ENCODE data around the gene ADCY4. TPM values are rescaled to one million over a fixed set of nuclear protein-coding genes. Genes with fewer than 3 reads are reported as not detected.

The ADCY4 gene
- total RNA-seq, 4 donors from 2014 or later, result 13.3 to 40.5 (median 22.6) TPM

DNA sequence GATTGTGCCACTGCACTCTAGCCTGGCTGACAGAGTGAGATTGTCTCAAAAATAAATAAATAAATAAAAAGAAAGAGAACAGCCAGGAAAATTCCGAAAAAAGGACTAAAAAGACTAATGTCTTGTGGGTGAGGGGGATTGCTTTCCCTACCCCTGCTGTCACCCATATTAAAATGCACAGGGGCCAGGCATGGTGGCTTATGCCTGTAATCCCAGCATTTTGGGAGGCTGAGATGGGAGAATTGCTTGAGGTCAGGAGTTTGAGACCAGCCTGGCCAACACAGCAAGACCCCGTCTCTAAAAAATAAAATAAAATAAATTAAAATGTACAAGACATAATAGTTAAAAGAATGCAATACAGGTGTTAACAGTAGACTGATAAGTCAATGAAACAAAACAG is 41.3 kb downstream of the ADCY4 start:
- H3K27ac ChIP-seq, result no peak overlapping the region
- no peak overlapping the region for H3K4me3 ChIP-seq
- H3K36me3 ChIP-seq, result peaks cover 0 to 64% of the 10 kb centered on the region in 2 donors
- no peak for ATAC-seq
- WGBS, 2 donors (ENCODE audit: low coverage in 1 of 2), result 86% methylated on average over 2 of the region's 2 CpGs; no CpG with 5 or more reads in 1 of the 2 donors
- TF ChIP-seq, protein P1, sequence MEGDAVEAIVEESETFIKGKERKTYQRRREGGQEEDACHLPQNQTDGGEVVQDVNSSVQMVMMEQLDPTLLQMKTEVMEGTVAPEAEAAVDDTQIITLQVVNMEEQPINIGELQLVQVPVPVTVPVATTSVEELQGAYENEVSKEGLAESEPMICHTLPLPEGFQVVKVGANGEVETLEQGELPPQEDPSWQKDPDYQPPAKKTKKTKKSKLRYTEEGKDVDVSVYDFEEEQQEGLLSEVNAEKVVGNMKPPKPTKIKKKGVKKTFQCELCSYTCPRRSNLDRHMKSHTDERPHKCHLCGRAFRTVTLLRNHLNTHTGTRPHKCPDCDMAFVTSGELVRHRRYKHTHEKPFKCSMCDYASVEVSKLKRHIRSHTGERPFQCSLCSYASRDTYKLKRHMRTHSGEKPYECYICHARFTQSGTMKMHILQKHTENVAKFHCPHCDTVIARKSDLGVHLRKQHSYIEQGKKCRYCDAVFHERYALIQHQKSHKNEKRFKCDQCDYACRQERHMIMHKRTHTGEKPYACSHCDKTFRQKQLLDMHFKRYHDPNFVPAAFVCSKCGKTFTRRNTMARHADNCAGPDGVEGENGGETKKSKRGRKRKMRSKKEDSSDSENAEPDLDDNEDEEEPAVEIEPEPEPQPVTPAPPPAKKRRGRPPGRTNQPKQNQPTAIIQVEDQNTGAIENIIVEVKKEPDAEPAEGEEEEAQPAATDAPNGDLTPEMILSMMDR (IDR thresholded peaks at IDR 0.05), result no peak
- TF ChIP-seq POLR2AphosphoS5 (IDR thresholded peaks at IDR 0.05), result no peak
- TF ChIP-seq POLR2A (IDR thresholded peaks at IDR 0.05), result no peak
- TF ChIP-seq EP300 (IDR thresholded peaks at IDR 0.05), result no peak
- H3K9me3 ChIP-seq, result no peaks in the 10 kb centered on the region
- peaks cover 0 to 21% (median 0%) of the 10 kb centered on the region in 3 donors for H3K4me1 ChIP-seq
- H3K27me3 ChIP-seq, result no peaks in the 10 kb centered on the region

DNA sequence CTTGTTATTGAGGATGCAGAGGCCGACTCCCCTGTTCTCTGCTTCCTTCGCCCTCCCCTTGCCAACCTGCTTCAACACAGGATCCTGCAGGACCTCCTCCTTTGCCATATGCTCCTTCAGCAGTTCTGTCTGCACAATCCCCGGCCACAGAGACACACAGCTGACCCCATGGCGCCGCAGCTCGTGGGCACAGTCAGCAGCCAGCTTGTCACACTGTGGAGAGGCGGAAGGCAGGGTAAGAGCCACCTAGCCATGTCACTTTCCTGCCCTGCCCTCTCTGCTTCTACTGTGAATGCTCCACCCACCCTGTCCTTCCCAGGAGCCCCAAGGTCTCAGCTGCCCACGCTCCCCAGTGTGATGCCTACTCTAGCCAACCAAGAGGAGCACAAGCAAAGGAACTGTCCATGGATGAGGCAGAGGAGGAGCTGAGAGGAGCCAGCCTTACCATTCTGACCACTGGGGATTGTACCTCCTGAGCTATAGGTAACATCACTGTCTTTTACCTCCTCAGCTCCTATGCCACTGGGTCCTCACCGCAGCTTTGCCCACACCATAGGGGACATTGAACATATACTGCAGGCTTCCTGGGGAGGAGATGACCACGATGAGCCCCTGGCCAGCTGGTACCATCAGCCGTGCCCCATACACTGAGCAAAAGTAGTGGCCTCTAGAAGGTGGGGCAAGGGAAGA is 42.6 kb downstream of the ADCY4 start:
- WGBS, 2 donors (ENCODE audit: low coverage in 1 of 2), result 90 to 100% methylated on average over 1 to 2 of the region's 11 CpGs
- Histone ChIP-seq H3K4me3 (no peak overlapping the region), H3K27ac (no peak overlapping the region), H3K36me3 (peaks cover 0 to 64% of the 10 kb centered on the region in 2 donors), H3K9me3 (no peaks in the 10 kb centered on the region), H3K4me1 (peaks cover 0 to 10% (median 0%) of the 10 kb centered on the region in 3 donors), H3K27me3 (no peaks in the 10 kb centered on the region)
- no peak for TF ChIP-seq POLR2A (IDR thresholded peaks at IDR 0.05)
- TF ChIP-seq, protein P1 (IDR thresholded peaks at IDR 0.05), result no peak
- no peak for TF ChIP-seq POLR2AphosphoS5 (IDR thresholded peaks at IDR 0.05)
- no peak for TF ChIP-seq EP300 (IDR thresholded peaks at IDR 0.05)
- no peak for ATAC-seq

DNA sequence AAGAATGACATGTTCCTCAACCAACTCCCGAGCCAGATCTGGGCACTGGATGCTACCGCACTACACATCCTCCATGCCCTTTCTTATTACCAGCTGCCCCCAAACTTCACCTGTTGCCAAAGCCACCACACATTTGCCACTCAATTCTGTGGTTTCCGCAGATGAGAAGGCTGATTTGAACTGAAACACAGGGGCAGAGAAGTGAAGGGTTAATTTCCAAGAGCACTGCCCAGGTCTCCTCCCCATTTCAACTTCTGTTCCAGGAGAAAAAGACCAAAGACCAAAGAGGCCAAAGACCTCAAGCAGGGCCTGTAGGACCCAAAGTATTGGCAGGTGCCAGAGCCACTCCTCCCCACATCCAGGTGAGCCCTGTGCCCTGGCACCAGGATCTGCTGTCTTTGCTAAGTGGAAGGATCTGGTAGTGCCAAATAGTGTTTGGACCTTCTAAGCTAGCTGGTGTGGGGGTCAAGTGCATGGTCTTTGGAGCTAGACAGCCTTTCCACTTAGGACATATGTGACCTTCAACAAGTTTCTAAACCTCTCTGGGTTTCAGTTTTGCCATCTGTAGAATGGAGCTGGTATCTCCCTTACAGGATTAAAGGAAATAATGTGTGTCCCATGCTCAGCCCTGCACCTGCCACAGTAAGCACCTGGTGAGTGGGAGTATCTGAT is 43.3 kb downstream of the ADCY4 start:
- Histone ChIP-seq H3K4me1 (peaks cover 0 to 4% (median 0%) of the 10 kb centered on the region in 3 donors), H3K27me3 (no peaks in the 10 kb centered on the region), H3K36me3 (peaks cover 0 to 64% of the 10 kb centered on the region in 2 donors), H3K27ac (no peak overlapping the region), H3K4me3 (no peak overlapping the region), H3K9me3 (no peaks in the 10 kb centered on the region)
- ATAC-seq, result no peak
- WGBS, 2 donors (ENCODE audit: low coverage in 1 of 2), result 100% methylated on average over 1 of the region's 3 CpGs
- TF ChIP-seq EP300 (IDR thresholded peaks at IDR 0.05), result no peak
- TF ChIP-seq, protein P1 (IDR thresholded peaks at IDR 0.05), result no peak
- no peak for TF ChIP-seq POLR2AphosphoS5 (IDR thresholded peaks at IDR 0.05)
- TF ChIP-seq POLR2A (IDR thresholded peaks at IDR 0.05), result no peak

DNA sequence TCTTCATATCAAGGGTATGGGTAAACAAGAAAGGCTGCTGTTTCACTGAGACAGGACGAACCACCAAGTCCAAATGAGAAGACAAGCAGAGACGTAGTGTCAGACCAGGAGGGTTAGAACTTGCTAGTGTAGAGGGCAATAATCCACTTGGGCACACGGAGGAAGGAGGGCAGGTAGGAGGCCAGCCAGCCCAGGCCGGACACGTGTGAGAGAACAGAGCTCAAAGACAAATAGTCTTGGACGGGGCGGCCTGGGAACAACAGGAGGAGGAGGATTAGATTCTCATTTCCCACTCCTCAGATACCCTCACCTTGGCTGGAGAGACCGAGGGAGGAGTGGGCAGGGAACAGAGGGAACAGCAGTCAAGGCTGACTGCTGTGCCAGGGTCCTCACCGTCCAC is 44.1 kb downstream of the ADCY4 start:
- Histone ChIP-seq H3K4me1 (no peaks in the 10 kb centered on the region), H3K27me3 (no peaks in the 10 kb centered on the region), H3K4me3 (no peak overlapping the region), H3K36me3 (peaks cover 0 to 57% of the 10 kb centered on the region in 2 donors), H3K9me3 (no peaks in the 10 kb centered on the region), H3K27ac (no peak overlapping the region)
- WGBS, 2 donors (ENCODE audit: low coverage in 1 of 2), result 54 to 73% methylated on average over 6 to 9 of the region's 9 CpGs
- TF ChIP-seq POLR2A (IDR thresholded peaks at IDR 0.05), result no peak
- no peak for ATAC-seq

DNA sequence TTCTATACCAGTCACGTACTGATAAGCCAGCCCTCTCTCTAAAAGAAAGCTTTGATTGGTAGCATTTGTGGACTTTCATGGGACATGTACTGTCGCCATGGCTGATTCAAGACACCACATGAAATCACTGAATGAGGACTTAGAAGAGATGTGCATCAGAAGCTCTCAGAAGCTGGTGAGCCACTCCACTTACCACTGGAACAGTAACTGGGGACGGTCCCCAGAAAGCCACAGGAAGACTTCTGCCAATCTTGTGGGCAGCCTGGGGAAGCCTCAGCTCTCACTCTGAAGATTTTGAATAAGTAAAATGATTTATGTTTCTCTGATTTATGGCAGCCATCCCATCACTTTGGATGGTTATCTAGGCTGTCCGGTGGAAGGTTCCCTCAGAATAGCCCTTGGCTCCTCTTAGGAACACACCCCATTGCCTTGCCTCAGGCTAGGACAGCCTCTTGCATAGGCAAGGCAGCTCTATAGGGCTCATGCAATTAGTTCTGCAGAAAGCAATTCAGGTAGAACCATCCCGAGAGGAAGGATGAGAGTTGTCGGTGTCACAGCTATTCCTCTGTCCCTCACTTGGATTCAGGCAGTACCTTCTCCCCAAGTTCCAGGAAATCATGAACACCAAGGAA is 45.1 kb downstream of the ADCY4 start:
- no peaks in the 10 kb centered on the region for H3K9me3 ChIP-seq
- H3K4me1 ChIP-seq, result no peaks in the 10 kb centered on the region
- H3K4me3 ChIP-seq, result no peak overlapping the region
- WGBS, 2 donors (ENCODE audit: low coverage in 1 of 2), result 87 to 91% methylated on average over 4 of the region's 6 CpGs
- H3K27me3 ChIP-seq, result no peaks in the 10 kb centered on the region
- no peak overlapping the region for H3K27ac ChIP-seq
- TF ChIP-seq, protein P1 (IDR thresholded peaks at IDR 0.05), result no peak
- TF ChIP-seq EP300 (IDR thresholded peaks at IDR 0.05) (no peak), POLR2A (IDR thresholded peaks at IDR 0.05) (no peak), POLR2AphosphoS5 (IDR thresholded peaks at IDR 0.05) (no peak)
- no peak for ATAC-seq
- peaks cover 0 to 48% of the 10 kb centered on the region in 2 donors for H3K36me3 ChIP-seq

Data from gastroesophageal sphincter (tissue), 4 donors.